NCI-H1105 (cell line): ENCODE results near the gene STOX2.

Experiments used
- DNase-seq: peaks from one replicate; lab custom pipeline; 2025; lab: John Stamatoyannopoulos, UW

The STOX2 gene

GRCh38 chr4:183986291-183986970 lies 81.3 kb downstream of the STOX2 start:
- DNase-seq: no peak

DNA sequence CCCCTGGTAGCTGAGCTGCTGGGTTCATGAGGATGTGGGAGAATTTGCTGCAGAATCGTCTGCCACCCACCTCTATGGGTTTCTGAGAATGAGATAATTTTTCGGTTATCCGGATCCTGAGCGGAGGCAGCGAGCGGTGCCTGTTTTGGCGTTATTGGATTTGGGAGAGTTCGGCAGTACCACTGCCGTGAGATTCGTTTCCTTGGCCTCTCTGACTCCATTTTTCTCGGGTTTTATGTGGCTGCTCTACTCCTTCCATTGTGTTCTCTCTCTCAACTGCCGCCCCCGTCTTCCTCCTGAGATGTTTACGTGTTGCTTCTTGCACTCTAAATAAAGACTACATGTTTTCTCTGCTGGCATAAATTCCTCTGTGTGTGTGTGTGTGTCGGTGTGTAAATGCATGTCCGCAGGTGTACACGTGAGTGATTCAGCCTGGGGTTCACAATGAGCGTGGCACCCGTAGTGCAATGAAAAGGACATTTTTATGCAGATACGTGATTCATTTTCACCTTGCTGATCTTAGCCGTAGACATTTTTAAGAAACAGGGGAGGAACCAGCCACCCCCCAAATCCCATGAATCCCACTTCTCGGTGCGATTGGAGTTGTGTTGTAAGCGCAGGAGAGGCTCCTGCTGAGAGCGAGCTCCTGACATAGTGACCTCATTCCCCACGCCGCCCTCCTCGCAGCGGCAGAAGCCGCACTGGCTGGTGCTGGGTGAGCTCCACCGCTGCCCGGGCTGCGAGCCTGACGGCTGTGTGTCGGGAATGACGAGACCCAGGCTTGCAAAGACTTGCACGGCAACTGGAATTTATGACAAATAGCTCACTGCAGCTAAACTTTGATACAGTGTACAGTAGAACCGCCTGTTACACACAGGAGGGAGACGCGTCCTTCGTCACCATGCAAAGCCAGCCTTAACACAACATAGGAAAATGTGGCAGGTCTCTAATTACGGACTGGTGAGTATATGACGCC lies 82.2 kb downstream of the STOX2 start:
- DNase-seq: peak; percentile 39

- peak; percentile 14 for DNase-seq
These were observed 82.9 kb downstream of the STOX2 start for GRCh38 chr4:183987987-183988392.

DNA sequence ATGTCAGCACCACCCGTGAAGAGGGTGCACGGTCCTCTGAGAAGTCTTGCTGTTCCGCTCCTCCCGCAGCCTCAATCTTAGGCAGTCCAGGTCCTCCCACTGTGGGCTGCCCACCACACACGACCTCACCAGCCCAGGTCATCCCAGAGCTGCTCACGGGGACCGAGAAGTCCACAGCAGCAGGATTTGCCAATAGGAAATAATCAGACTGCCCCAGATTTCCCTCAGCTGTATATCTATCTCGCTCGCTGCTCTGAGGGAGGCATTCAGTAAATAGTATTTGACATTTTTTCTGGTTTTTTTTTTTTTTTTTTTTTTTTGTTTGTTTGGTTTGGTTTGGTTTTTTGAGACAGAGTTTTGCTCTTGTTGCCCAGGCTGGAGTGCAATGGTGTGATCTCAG lies 83.8 kb downstream of the STOX2 start:
- DNase-seq: no peak

DNA sequence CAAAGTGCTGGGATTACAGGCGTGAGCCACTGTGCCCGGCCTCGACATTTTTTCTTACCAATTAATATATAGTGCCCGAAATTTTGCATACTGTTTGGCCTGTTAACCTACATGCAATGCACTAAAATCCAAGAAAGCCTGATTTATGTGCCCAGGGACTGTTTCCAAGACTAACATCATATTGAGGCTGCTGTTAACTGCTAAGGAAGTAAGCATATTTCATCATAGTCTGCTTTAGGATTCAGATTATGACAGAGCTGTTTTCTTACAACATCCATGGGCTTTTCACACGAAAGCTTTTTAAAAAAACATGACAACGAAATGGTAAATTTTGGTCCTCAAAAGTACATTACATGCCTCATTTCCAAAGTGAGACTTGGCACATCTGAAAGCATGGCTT lies 84.4 kb downstream of the STOX2 start:
- DNase-seq: no peak

GRCh38 chr4:183989931-183990330 lies 84.8 kb downstream of the STOX2 start:
- no peak for DNase-seq

DNA sequence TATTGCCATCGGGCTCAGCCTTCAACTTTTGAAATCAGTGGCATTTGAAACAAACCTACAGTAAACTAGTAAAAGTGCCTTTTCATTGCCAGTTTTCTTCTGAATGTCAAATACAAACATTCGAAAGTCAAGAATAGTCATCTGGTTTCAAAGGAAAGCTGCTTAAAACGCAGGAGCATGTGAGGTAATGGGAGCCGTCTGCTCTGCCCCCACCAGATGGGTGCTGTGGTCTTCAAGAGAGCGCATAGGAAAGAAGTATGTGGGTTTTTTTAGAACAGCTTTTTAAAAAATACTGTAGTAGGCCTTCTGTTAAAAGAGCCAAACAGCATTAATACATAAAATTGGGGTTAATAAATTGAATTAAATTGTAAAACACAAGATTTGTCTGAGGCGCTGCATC lies 88.6 kb downstream of the STOX2 start:
- DNase-seq: no peak

GRCh38 chr4:183995570-183995969 lies 90.5 kb downstream of the STOX2 start:
- no peak for DNase-seq

DNA sequence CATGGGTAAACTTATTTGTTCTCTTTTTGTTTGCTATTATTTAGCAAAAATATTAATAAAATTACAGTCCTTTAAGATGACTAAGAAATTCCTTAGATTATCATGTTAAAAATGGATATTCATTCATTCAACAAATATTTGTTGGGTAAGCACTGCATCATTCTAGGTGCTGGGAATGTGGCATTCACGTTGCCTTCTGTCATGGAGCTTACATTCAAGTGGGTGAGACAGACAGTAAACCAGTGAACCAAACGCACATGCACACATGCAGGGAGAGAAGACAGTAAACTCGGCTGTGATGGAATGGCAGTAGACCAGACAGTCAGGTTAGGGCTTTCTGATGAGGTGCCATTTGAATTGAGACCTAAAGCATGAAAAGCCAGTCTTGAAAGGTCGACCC lies 91.8 kb downstream of the STOX2 start:
- no peak for DNase-seq

DNA sequence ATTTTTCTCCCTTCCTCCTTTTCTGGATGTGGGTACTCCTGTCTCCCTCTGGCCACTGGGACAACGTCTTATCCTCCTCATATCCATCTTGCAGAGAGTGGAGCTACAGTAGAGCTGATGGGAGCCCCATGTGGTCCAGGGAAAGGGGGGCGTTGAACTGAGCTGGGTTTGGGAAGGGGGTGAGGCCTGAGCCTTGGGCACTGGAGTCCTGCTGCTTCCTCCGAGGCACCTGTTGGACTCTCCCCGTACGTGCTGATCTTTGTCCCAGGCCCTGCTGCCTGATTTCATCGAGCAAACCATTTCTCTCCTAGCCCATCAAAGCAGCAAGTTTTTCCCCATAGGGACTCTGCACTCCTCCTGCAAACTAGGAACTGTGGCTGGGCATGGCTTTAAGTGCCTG lies 94.3 kb downstream of the STOX2 start:
- no peak for DNase-seq

GRCh38 chr4:184000457-184001396 lies 95.6 kb downstream of the STOX2 start:
- DNase-seq: no peak

DNA sequence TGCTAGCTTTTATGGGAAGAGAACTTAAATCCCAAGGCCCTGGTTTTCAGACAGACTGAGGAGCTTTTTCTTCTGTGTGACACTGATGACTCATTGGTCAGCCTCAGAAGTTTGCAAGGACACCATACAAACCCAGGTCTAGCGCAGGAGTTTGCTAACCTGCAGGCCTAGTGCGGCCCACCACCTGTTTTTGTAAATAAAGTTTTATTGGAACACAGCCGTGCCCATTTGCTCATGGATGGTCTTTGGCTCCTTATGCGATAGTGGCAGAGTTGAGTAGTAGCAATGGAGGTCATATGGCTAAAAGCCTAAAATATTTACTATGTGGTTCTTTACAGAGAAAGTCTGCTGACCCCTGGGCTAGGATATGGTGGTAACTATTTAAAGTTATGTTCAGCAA lies 98.3 kb downstream of the STOX2 start:
- no peak for DNase-seq

DNA sequence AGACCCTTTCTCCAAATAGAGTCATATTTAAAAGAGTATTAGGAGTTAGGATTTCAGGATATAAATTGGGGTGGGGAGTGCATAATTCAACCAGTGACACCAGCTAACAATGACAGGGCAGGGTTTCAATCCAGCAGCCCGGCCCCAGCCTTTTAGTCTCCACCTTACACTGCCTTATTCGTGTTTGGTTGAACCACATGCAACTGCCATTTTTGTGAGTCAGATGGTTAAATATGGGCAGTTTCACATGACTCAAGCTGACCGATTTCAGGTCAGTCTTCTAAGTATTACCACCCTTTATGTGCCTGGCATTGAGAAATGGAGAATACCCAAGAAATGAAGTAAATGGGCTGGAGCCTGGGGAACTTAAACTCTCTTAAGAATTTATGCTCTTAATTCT lies 102.8 kb downstream of the STOX2 start:
- DNase-seq: no peak

DNA sequence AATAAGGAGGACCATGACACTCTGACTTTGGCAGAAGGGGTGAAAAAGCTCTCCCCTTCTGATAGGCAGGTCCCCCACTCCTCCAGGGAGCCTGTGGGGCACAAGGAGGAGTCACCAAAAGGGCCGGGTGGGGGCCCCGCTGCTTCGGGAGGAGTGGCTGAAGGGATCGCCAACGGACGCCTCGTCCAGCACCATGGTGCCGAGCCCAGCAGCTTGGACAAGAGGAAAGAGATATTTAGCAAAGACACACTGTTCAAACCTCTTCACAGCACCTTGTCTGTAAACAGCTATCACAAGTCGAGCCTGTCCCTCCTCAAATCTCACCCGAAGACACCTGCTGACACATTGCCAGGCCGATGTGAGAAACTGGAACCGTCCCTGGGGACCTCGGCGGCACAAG lies 105.6 kb downstream of the STOX2 start:
- no peak for DNase-seq

- no peak for DNase-seq
These were observed 106.8 kb downstream of the STOX2 start for GRCh38 chr4:184011826-184012380.

GRCh38 chr4:184012937-184013336 lies 107.8 kb downstream of the STOX2 start:
- DNase-seq: no peak

GRCh38 chr4:184014301-184014700 lies 109.2 kb downstream of the STOX2 start:
- DNase-seq: no peak

DNA sequence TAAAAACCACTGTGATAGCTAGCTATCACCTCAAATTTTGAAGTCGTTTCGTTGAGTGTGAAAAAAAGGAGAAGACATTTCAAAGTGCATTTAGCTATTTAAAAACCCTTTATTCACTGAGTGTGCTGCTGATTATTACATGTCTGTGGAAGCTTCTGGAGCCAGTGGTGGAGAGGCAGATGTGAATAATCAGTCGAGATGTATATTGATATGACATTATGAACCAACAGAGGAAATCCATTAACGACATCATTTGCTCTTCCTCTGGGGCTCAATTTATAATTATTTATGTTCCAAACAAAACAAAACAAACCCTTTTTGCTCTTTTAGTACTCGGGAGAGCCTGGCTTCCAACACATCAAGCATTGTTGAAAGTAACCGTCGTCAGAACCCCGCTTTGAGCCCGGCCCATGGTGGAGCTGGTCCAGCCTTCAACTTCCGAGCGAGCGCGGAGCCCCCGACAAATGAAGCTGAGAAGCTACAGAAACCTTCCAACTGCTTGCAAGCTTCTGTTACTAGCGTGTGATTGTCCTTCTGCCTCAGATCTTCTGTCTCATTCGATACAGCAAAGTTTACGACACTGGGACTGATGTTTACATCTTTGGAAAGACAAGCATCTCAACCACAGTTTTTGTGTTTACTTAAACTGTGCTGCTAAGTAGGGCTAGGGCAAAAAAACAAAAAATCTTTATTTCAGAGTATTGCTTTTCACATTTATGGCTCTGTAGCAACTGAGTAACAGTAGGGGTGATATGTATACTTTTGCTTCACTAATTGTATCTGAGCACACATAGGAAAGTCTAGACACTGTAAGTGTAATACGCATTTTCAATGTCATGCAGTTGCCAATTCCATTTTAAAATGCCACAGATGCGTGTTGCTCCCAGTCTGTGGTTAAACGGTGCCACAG lies 111.9 kb downstream of the STOX2 start:
- no peak for DNase-seq

GRCh38 chr4:184019076-184019475 lies 114.0 kb downstream of the STOX2 start:
- DNase-seq: no peak

- no peak for DNase-seq
These were observed 114.8 kb downstream of the STOX2 start for GRCh38 chr4:184019667-184020623.
